ENCODE results near the gene KCNC4. TPM values are rescaled to one million over a fixed set of nuclear protein-coding genes. Genes with fewer than 3 reads are reported as not detected.

The KCNC4 gene
- total and polyA plus RNA-seq, 9 donors, result 3.2 to 18.0 (median 11.7) TPM

DNA sequence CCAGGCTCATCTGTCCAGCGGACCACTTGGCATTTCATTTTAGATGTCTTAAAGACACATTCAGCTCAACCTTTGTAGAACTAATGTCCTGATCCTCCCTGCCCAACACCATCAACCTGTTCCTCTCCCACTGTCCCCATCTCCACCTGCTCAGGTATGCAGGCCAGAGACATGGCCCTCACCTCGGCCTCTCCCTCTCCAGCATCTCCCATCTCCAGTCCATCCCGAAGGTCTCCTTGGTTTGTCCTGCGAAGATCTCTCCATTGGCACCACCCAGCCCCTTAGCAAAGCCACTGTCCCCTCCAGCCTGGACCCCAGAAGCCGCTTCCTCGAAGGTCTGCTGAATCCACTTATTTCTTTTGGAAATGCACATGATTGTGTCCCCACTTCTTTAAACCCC is 20.9 kb upstream of the KCNC4 start:
- no peaks in the 10 kb centered on the region for H3K36me3 ChIP-seq
- whole genome bisulfite sequencing, 3 donors, result 83 to 94% (median 87%) methylated on average over 6 of the region's 6 CpGs
- intact Hi-C loops (cut with DNase I), result no loop called here
- H3K27me3 ChIP-seq, result no peaks in the 10 kb centered on the region
- TF ChIP-seq, protein P1, sequence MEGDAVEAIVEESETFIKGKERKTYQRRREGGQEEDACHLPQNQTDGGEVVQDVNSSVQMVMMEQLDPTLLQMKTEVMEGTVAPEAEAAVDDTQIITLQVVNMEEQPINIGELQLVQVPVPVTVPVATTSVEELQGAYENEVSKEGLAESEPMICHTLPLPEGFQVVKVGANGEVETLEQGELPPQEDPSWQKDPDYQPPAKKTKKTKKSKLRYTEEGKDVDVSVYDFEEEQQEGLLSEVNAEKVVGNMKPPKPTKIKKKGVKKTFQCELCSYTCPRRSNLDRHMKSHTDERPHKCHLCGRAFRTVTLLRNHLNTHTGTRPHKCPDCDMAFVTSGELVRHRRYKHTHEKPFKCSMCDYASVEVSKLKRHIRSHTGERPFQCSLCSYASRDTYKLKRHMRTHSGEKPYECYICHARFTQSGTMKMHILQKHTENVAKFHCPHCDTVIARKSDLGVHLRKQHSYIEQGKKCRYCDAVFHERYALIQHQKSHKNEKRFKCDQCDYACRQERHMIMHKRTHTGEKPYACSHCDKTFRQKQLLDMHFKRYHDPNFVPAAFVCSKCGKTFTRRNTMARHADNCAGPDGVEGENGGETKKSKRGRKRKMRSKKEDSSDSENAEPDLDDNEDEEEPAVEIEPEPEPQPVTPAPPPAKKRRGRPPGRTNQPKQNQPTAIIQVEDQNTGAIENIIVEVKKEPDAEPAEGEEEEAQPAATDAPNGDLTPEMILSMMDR (IDR thresholded peaks at IDR 0.05), result no peak
- TF ChIP-seq EP300 (IDR thresholded peaks at IDR 0.05) (no peak), POLR2A (IDR thresholded peaks at IDR 0.05) (no peak)
- no peaks in the 10 kb centered on the region for H3K9me3 ChIP-seq
- peak in 1 of 5 donors; percentile 5 for DNase-seq
- H3K4me3 ChIP-seq, result no peak overlapping the region
- H3K4me1 ChIP-seq (ENCODE audit: insufficient read depth), result no peaks in the 10 kb centered on the region
- no peak overlapping the region for H3K27ac ChIP-seq

GRCh38 chr1:110190282-110190929 is 19.7 kb upstream of the KCNC4 start:
- Histone ChIP-seq H3K27ac (no peak overlapping the region), H3K4me3 (no peak overlapping the region), H3K9me3 (no peaks in the 10 kb centered on the region), H3K27me3 (no peaks in the 10 kb centered on the region), H3K36me3 (no peaks in the 10 kb centered on the region), H3K4me1 (ENCODE audit: insufficient read depth) (no peaks in the 10 kb centered on the region)
- TF ChIP-seq, protein P1 (IDR thresholded peaks at IDR 0.05), result no peak
- TF ChIP-seq POLR2A (IDR thresholded peaks at IDR 0.05) (no peak), EP300 (IDR thresholded peaks at IDR 0.05) (no peak)
- 72 to 87% (median 78%) methylated on average over 8 of the region's 8 CpGs for WGBS, 3 donors
- intact Hi-C loops (cut with DNase I), result no loop called here
- peak in 1 of 5 donors; percentile 20 for DNase-seq

- WGBS, 3 donors, result 73 to 82% (median 81%) methylated on average over 8 of the region's 8 CpGs
These were observed 17.6 kb upstream of the KCNC4 start for GRCh38 chr1:110192541-110192940.

DNA sequence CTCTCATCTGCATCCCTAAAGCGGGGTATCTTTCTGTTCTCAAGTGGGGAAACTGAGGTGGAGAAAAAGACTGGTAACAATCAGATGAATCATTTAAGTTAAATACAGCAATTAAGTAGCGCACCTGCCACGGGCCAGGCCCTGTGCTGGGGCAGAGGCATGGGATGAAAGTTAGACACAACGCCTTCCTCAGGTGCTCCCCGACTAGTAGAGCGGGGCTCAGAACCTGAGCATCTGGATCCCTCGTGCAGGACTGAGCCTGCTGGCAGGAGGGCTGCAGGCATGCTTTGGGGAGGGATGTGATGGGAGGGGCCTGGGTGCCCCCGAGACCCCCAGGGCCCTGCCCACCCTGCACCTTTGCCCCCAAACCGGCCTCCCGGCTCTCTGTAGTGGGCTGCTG is 14.9 kb upstream of the KCNC4 start:
- no peak for DNase-seq
- Histone ChIP-seq H3K9me3 (no peaks in the 10 kb centered on the region), H3K4me3 (no peak overlapping the region), H3K36me3 (no peaks in the 10 kb centered on the region), H3K27ac (no peak overlapping the region), H3K27me3 (no peaks in the 10 kb centered on the region), H3K4me1 (ENCODE audit: insufficient read depth) (no peaks in the 10 kb centered on the region)
- 82 to 87% (median 86%) methylated on average over 10 of the region's 10 CpGs for WGBS, 3 donors
- intact Hi-C loops (cut with DNase I), result no loop called here
- TF ChIP-seq POLR2A (IDR thresholded peaks at IDR 0.05), result no peak
- TF ChIP-seq, protein P1 (IDR thresholded peaks at IDR 0.05), result no peak
- no peak for TF ChIP-seq EP300 (IDR thresholded peaks at IDR 0.05)

More at GRCh38 chr1:110192541-110192940, 17.6 kb upstream of the KCNC4 start:
- TF ChIP-seq, protein P1 (IDR thresholded peaks at IDR 0.05), result no peak
- TF ChIP-seq EP300 (IDR thresholded peaks at IDR 0.05) (no peak), POLR2A (IDR thresholded peaks at IDR 0.05) (no peak)
- no peak overlapping the region for H3K27ac ChIP-seq
- no peaks in the 10 kb centered on the region for H3K36me3 ChIP-seq
- intact Hi-C loops (cut with DNase I), result no loop called here
- no peaks in the 10 kb centered on the region for H3K27me3 ChIP-seq
- no peaks in the 10 kb centered on the region for H3K9me3 ChIP-seq
- peak in 1 of 5 donors; percentile 7 for DNase-seq
- no peaks in the 10 kb centered on the region for H3K4me1 ChIP-seq (ENCODE audit: insufficient read depth)
- no peak overlapping the region for H3K4me3 ChIP-seq

All from ovary (tissue), 9 donors.